Neural cell (in vitro differentiated cells): Measurements from ENCODE around the gene UQCRH. TPM values are rescaled to one million over a fixed set of nuclear protein-coding genes. Genes with fewer than 3 reads are reported as not detected.

ENCODE experiments used
- H2AFZ ChIP-seq: fragments of 200-600, 300-800 bp; sonication (generic), shearing (Covaris generic); 2 replicates; pipeline ENCODE4 v1.6.0; 2014; ENCODE audit warnings: low read depth, mild to moderate bottlenecking, antibody characterized with exemption, low read length, moderate library complexity
- H3F3A ChIP-seq: fragments of 200-600 bp; shearing (Covaris generic); 2 replicates; pipeline ENCODE4 v1.6.1; 2016; ENCODE audit warnings: mild to moderate bottlenecking, moderate library complexity, mixed read lengths, antibody characterized with exemption, low read length; ENCODE audit not compliant: insufficient read depth, poor library complexity, severe bottlenecking
- H3K27ac ChIP-seq: fragments of 200-600, 300-800 bp; sonication (generic), shearing (Covaris generic); 2 replicates; pipeline ENCODE4 v1.5.1; 2014; ENCODE audit warnings: mild to moderate bottlenecking, low read length, moderate library complexity
- H3K27me3 ChIP-seq: fragments of 300-800, 200-600 bp; sonication (generic), shearing (Covaris generic); 2 replicates; pipeline ENCODE4 v1.6.0; 2014; ENCODE audit warnings: mild to moderate bottlenecking, low read depth, low read length, moderate library complexity; ENCODE audit not compliant: insufficient read depth
- H3K36me3 ChIP-seq: fragments of 300-800, 200-600 bp; sonication (generic), shearing (Covaris generic); 2 replicates; pipeline ENCODE4 v1.5.1; 2014; ENCODE audit warnings: mild to moderate bottlenecking, antibody characterized with exemption, low read length, moderate library complexity; ENCODE audit not compliant: insufficient read depth
- H3K4me2 ChIP-seq: fragments of 300-800, 200-600 bp; sonication (generic), shearing (Covaris generic); 2 replicates; pipeline ENCODE4 v1.6.0; 2014; ENCODE audit warnings: mild to moderate bottlenecking, low read length
- H3K4me3 ChIP-seq: fragments of 300-800, 200-600 bp; sonication (generic), shearing (Covaris generic); 2 replicates; pipeline ENCODE4 v1.5.1; 2014; ENCODE audit warnings: mild to moderate bottlenecking, low read length, moderate library complexity
- H3K79me2 ChIP-seq: fragments of 200-600 bp; shearing (Covaris generic); replicated peaks from 2 replicates; pipeline ENCODE4 v1.6.0; 2014; ENCODE audit warnings: mild to moderate bottlenecking, low read length, moderate library complexity; ENCODE audit not compliant: insufficient read depth
- H3K9ac ChIP-seq: fragments of 300-800, 200-600 bp; sonication (generic), shearing (Covaris generic); 2 replicates; pipeline ENCODE4 v1.6.1; 2016; ENCODE audit warnings: mild to moderate bottlenecking, low read length, mixed read lengths
- H3K9me2 ChIP-seq: fragments of 200-600 bp; shearing (Covaris generic); 2 replicates; pipeline ENCODE4 v1.6.1; 2016; ENCODE audit warnings: mild to moderate bottlenecking, low read length, mixed read lengths; ENCODE audit not compliant: insufficient read depth
- H3K9me3 ChIP-seq: fragments of 200-600, 300-800 bp; sonication (generic), shearing (Covaris generic); 2 replicates; pipeline ENCODE4 v1.6.1; 2016; ENCODE audit warnings: mild to moderate bottlenecking, mixed run types, low read length, moderate library complexity, mixed read lengths
- H4K20me1 ChIP-seq: fragments of 200-600 bp; shearing (Covaris generic); 2 replicates; pipeline ENCODE4 v1.6.1; 2016; ENCODE audit warnings: mild to moderate bottlenecking, mixed run types; ENCODE audit not compliant: insufficient read depth
- CTCF ChIP-seq: fragments of 450-650 bp; IDR thresholded peaks from 2 replicates; pipeline ENCODE4 v1.5.1; 2014; ENCODE audit warnings: antibody characterized with exemption, mild to moderate bottlenecking, moderate library complexity; ENCODE audit not compliant: poor library complexity, severe bottlenecking
- EP300 ChIP-seq: fragments of 450-650 bp; conservative IDR thresholded peaks from 2 replicates; pipeline ENCODE4 v1.6.1; 2014; ENCODE audit warnings: antibody characterized with exemption, mild to moderate bottlenecking, moderate library complexity; ENCODE audit not compliant: poor library complexity, severe bottlenecking
- EZH2 ChIP-seq: fragments of 200-600, 300-800 bp; shearing (Covaris generic), sonication (generic); IDR thresholded peaks from 2 replicates; pipeline ENCODE4 v1.6.1; 2014; ENCODE audit warnings: antibody characterized with exemption, low read length, borderline replicate concordance, mild to moderate bottlenecking; ENCODE audit not compliant: insufficient read depth, poor library complexity, severe bottlenecking
- MXI1 ChIP-seq: fragments of 450-650 bp; conservative IDR thresholded peaks from 2 replicates; pipeline ENCODE4 v1.6.1; 2014; ENCODE audit warnings: antibody characterized with exemption, mild to moderate bottlenecking; ENCODE audit not compliant: poor library complexity, severe bottlenecking
- POLR2AphosphoS5 ChIP-seq: IDR thresholded peaks from 2 replicates; pipeline ENCODE4 v1.6.1; 2012
- RAD21 ChIP-seq: fragments of 450-650 bp; conservative IDR thresholded peaks from 2 replicates; pipeline ENCODE4 v1.6.1; 2014; ENCODE audit warnings: antibody characterized with exemption, mild to moderate bottlenecking, moderate library complexity
- REST ChIP-seq: IDR thresholded peaks from 2 replicates; pipeline ENCODE4 v1.6.1; 2012; ENCODE audit warnings: borderline replicate concordance
- SMC3 ChIP-seq: fragments of 450-650 bp; conservative IDR thresholded peaks from 2 replicates; pipeline ENCODE4 v1.6.1; 2014; ENCODE audit warnings: antibody characterized with exemption, mild to moderate bottlenecking, moderate library complexity; ENCODE audit not compliant: poor library complexity
- TAF1 ChIP-seq: IDR thresholded peaks from 2 replicates; pipeline ENCODE4 v1.6.1; 2012; ENCODE audit warnings: low read depth
- polyA plus RNA-seq: library from polyadenylated mRNA; depleted of rRNA; stranded (reverse); fragments of >200 nt; gene quantifications from 2 replicates; pipeline ENCODE4 v1.2.3, GENCODE V29; 2014

UQCRH gene
- polyA plus RNA-seq, 1 donor from 2014 or later = 1,272 TPM

GRCh38 chr1:46362158-46362557, 58.7 kb downstream of the UQCRH start:
- Histone ChIP-seq H3K27ac (no peak overlapping the region), H4K20me1 (no peaks in the 10 kb centered on the region), H3K9ac (no peak overlapping the region), H3K9me3 (no peaks in the 10 kb centered on the region), H3K79me2 (no peaks in the 10 kb centered on the region), H3K27me3 (no peaks in the 10 kb centered on the region), H3K4me3 (no peak overlapping the region), H3K36me3 (no peaks in the 10 kb centered on the region), H3F3A (no peaks in the 10 kb centered on the region), H2AFZ (no peak overlapping the region), H3K4me2 (no peak overlapping the region), H3K9me2 (no peaks in the 10 kb centered on the region)
- TF ChIP-seq POLR2AphosphoS5 (no peak), EP300 (no peak), CTCF (no peak), MXI1 (no peak), REST (no peak), EZH2 (no peak), SMC3 (no peak), RAD21 (no peak), TAF1 (no peak)

- H3K36me3 ChIP-seq = no peaks in the 10 kb centered on the region
- H3K9ac ChIP-seq = no peak overlapping the region
- no peak overlapping the region for H3K4me3 ChIP-seq
- no peaks in the 10 kb centered on the region for H3K9me2 ChIP-seq
- no peaks in the 10 kb centered on the region for H3F3A ChIP-seq
- H2AFZ ChIP-seq = no peak overlapping the region
- H3K9me3 ChIP-seq = no peaks in the 10 kb centered on the region
- TF ChIP-seq EP300 = no peak
- TF ChIP-seq RAD21 = no peak
- TF ChIP-seq MXI1 = no peak
- no peak for TF ChIP-seq REST
- no peak for TF ChIP-seq TAF1
- TF ChIP-seq CTCF = no peak
- no peak for TF ChIP-seq POLR2AphosphoS5
- TF ChIP-seq EZH2 = no peak
- TF ChIP-seq SMC3 = no peak
- H3K79me2 ChIP-seq = no peaks in the 10 kb centered on the region
- H3K27me3 ChIP-seq = no peaks in the 10 kb centered on the region
- no peak overlapping the region for H3K27ac ChIP-seq
- no peak overlapping the region for H3K4me2 ChIP-seq
- no peaks in the 10 kb centered on the region for H4K20me1 ChIP-seq
Observed at GRCh38 chr1:46363121-46363520, 59.6 kb downstream of the UQCRH start.
